Lower leg skin (tissue), 3 donors: ENCODE results near the gene TMEM119.

ENCODE experiments used
- POLR2A ChIP-seq, 2 donors: fragments of 450-650 bp; IDR thresholded peaks; one replicate each; pipeline ENCODE4 v1.6.1; 2016 to 2017; ENCODE audit warnings: antibody characterized with exemption in 2 of 2, mild to moderate bottlenecking in 1 of 2, moderate library complexity in 1 of 2
- TF ChIP-seq, protein P1 (sequence below), 3 donors: fragments of 450-650 bp; IDR thresholded peaks; one replicate each; pipeline ENCODE4 v1.5.1; 2016; ENCODE audit warnings: antibody characterized with exemption in 3 of 3, mild to moderate bottlenecking in 3 of 3, moderate library complexity in 2 of 3

DNA sequence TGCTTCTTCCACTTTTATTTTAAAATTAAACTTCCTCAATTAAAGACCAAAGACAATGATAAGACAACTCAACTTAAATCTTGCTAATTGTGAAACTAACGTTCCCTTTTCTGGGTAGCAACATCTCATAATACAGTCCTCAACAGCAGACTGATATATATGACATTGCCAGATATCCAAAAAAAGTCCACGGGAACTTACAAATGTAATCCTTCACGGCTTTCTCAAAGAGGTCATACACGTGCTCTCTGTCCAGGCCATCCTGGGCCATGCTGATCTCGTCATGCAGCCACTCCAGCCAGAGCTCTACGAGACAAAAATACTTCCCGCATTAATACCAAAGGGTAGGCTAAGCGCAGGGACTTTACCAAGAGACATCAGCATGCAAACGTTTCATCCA is 50.2 kb downstream of the TMEM119 start:
- no peak for TF ChIP-seq POLR2A (IDR thresholded peaks at IDR 0.05)
- TF ChIP-seq, protein P1, sequence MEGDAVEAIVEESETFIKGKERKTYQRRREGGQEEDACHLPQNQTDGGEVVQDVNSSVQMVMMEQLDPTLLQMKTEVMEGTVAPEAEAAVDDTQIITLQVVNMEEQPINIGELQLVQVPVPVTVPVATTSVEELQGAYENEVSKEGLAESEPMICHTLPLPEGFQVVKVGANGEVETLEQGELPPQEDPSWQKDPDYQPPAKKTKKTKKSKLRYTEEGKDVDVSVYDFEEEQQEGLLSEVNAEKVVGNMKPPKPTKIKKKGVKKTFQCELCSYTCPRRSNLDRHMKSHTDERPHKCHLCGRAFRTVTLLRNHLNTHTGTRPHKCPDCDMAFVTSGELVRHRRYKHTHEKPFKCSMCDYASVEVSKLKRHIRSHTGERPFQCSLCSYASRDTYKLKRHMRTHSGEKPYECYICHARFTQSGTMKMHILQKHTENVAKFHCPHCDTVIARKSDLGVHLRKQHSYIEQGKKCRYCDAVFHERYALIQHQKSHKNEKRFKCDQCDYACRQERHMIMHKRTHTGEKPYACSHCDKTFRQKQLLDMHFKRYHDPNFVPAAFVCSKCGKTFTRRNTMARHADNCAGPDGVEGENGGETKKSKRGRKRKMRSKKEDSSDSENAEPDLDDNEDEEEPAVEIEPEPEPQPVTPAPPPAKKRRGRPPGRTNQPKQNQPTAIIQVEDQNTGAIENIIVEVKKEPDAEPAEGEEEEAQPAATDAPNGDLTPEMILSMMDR (IDR thresholded peaks at IDR 0.05), result no peak
